Anterior cingulate cortex (tissue), 58 donors: ENCODE data around the gene TAS1R3.
"Not testable (repeated sequence)": the region's sequence is repeated elsewhere in the genome, so short reads cannot be mapped to it uniquely, and the experiment has no call there.

Experiments used
- DNase-seq, 58 donors: peaks; one replicate each; lab custom pipeline; 2025; lab: John Stamatoyannopoulos, UW

TAS1R3 gene

GRCh38 chr1:1364266-1364665 is 33.2 kb downstream of the TAS1R3 start:
- no peak for DNase-seq

GRCh38 chr1:1365875-1366698 is 35.0 kb downstream of the TAS1R3 start:
- no peak for DNase-seq

GRCh38 chr1:1366699-1367066 is 35.6 kb downstream of the TAS1R3 start:
- DNase-seq = no peak

- no peak for DNase-seq
Observed at GRCh38 chr1:1367315-1367714, 36.2 kb downstream of the TAS1R3 start.

GRCh38 chr1:1370094-1370493 is 39.0 kb downstream of the TAS1R3 start:
- DNase-seq = not testable (repeated sequence)

GRCh38 chr1:1370771-1371300 is 39.8 kb downstream of the TAS1R3 start:
- DNase-seq = no peak

GRCh38 chr1:1371364-1371745 is 40.3 kb downstream of the TAS1R3 start:
- no peak for DNase-seq

GRCh38 chr1:1371746-1372711 is 40.9 kb downstream of the TAS1R3 start:
- peak in 22 of 58 donors; percentile 8 to 61 (median 39) for DNase-seq

GRCh38 chr1:1373051-1373814 is 42.2 kb downstream of the TAS1R3 start:
- DNase-seq = no peak

GRCh38 chr1:1373815-1374588 is 42.9 kb downstream of the TAS1R3 start:
- DNase-seq = no peak

- no peak for DNase-seq
Observed at GRCh38 chr1:1374589-1374928, 43.5 kb downstream of the TAS1R3 start.

GRCh38 chr1:1374929-1375662 is 44.0 kb downstream of the TAS1R3 start, which contains the start of gene AURKAIP1:
TSS of gene AURKAIP1 (minus strand) at chr1:1375207. CDS start at chr1:1374756, 451 bp downstream.
- peak; percentile 92 to 100 (median 99) for DNase-seq

- DNase-seq = no peak
Observed at GRCh38 chr1:1376551-1377226, 45.6 kb downstream of the TAS1R3 start.

- no peak for DNase-seq
Observed at GRCh38 chr1:1377540-1378205, 46.6 kb downstream of the TAS1R3 start.

- DNase-seq = no peak
Observed at GRCh38 chr1:1380860-1381259, 49.8 kb downstream of the TAS1R3 start.

GRCh38 chr1:1381294-1381693 is 50.2 kb downstream of the TAS1R3 start:
- no peak for DNase-seq
